ENCODE results near the gene CASK.

Gene CASK

DNA sequence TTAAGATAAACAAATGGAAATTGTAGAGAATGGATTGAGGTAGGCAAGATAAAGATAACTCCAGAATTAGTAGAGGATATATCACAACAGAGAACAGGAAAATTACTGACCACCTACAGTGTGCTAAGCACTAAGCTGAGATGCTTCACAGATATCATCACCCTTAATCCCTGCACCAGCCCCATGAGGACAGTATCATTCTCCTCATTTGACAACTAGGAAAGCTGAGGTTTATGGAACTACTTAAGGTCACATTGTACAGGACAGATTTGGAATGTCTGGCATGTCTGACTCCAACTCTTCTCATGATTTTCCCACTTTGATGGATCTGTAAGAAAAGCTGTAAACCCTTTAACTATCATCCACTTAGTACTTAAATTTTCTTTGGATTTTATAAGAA is 95.5 kb downstream of the CASK start:
- no peak for DNase-seq (ENCODE audit: low spot score)

DNA sequence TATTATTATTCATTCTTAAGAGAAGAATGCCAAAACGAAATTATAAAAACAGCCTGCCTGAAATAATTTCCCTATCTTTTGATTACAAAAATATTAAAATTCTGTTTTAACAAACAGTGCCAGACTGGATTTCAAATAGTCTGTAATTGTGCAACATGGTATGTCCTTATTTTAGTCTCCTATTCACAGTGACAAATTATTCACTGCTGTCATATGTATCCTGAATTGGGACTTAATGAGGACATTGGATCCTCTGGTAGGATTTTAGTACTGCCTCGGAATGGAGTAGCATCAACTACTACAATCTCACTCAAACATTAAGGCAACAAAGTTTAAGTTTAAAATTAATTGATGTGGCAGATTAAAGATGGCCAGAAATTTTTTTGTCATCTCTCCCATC is 97.6 kb downstream of the CASK start:
- DNase-seq (ENCODE audit: low spot score): no peak

DNA sequence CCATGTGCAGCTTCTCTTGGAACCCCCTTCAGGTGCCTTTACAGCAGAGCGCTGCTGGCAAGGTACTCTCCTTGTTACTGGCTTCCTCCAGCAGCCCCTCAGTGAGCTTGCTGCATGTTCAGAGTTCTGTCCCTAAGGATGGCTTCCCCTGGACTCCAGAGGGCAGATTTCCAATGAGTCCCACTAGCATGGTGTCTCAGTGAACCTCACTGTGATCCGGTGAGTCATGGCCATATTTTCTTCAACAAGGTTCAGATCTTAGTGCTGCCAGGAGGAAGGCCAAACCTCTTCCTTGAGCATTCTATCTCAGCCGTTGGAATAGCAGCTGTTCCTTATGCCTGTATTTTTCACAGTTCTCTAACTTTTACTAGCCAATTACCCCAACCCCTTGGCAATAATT is 98.8 kb downstream of the CASK start:
- no peak for DNase-seq (ENCODE audit: low spot score)

DNA sequence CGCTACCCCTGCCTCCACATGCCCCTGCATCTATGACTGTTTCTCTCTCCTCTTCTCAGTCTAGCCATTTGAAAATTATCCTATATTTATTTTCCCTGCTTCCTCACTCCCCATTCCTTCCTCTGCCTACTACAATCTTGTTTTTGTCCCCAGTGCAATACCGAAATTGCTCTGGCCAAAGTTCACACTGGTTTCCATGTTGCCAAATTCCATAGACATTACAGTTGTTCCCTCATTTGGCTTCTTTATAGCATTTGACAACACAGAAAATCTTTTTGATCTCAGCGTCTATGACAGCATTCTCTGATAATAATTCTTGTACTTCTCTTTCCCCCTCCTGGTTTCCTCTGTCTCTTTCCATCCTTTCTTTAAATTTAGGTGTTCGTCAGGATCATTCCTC is 100.0 kb downstream of the CASK start:
- no peak for DNase-seq (ENCODE audit: low spot score)

DNA sequence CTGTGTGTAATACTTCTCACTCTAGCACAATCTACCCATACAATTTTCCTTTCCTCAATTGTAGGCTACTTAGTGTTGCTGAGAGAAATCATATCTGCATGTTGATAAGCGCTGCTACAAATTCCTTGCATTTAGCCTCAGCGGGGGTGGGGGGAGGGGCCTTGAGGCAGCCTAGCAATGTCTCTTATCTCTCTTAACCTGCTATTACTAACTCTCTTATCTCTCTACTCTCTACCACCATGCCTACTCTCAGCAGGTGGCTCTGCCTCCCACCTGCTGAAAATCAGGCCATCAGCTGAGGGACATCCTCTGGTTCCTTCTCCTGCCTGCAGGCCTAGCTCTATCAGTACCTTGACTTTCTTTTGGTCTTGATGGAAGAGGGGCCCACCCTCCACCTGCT is 100.5 kb downstream of the CASK start:
- no peak for DNase-seq (ENCODE audit: low spot score)

DNA sequence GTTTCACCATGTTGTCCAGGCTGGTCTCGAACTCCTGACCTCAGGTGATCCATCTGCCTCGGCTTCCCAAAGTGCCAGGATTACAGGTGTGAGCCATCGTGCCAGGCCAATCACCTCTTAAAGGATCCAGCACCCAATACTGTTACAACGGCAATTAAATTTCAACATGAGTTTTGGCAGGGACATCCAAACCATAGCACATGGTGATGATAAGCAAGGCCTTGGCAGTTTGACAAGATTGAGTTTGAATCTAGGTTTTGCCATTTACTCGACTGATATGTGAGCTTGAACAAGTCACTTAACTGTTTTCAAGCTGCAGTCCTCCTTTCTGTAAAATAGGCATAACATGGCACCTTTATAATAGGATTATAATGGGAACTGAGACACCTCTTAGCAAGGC is 115.3 kb downstream of the CASK start:
- DNase-seq (ENCODE audit: low spot score): no peak

DNA sequence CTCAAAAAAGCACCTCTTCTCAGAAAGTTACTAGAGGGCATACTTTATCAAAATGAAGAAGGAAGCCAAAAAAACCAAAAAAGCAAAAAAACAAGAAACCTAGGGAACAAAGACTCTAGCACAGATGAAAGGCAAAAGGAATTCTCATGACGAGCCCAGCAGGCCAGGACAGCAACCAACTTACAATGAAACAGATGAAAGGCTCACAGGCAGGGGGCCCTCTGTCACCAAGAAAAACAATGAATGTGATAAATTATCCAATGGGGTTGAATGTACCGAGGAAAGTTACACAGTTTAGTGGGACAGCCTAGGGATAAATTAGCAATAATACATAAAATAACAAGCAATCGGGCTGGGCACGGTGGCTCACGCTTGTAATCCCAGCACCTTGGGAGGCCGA is 120.4 kb downstream of the CASK start:
- no peak for DNase-seq (ENCODE audit: low spot score)

DNA sequence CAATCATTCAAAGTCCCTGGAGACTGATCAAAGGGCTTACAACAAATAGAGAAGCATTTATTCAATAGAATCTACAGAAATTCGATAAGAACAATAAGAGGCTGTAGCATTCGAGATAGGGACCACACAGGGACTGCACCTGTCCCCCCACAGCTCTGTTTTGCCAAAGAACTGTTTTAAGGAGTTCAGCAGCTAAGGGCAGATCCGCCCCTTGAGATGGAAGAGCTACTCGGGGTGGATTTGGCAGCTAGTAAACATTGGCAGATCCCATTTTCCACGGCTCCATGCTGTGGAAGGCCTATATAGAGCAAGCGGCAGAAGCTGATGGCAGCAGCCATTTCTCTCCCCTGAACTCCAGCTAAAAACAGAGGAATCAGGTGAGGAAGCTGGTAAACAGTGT is 123.7 kb downstream of the CASK start:
- DNase-seq (ENCODE audit: low spot score): no peak

DNA sequence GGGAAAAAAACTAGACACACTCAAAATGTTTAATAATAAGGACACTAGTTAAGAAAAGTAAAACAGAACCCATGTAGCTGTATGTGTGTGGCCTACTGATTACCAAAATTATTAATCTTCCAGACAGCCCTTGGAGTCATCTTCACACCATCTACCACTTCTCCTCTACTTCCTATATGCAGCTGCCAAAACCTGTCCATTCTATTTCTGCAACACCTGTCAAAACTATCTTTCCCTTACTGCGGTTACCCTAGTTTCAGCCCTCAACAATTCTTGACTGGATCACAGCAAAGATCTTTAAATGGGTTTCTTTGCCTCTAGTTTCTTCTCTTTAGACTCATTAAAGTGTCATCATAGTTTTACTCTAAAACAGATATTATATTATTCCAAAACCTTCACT is 126.8 kb downstream of the CASK start:
- no peak for DNase-seq (ENCODE audit: low spot score)

DNA sequence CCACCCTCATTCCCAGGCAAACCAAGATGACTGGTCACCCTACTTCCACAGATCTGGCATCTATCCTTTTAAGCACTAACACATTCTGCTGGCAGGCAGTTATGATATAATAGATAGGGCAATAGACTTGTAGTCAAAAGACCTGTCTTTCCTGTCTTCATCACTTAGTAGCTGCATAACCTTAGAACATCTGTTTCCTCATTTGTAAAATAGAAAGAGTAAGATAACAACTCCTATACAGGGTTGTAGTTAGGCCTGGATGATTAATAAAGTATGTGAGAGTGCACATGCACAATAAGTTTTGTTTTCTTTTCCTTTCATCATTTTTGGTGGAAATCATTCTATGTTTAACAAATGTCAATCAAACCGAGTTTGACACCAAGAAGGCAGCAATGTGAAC is 127.3 kb downstream of the CASK start:
- no peak for DNase-seq (ENCODE audit: low spot score)

DNA sequence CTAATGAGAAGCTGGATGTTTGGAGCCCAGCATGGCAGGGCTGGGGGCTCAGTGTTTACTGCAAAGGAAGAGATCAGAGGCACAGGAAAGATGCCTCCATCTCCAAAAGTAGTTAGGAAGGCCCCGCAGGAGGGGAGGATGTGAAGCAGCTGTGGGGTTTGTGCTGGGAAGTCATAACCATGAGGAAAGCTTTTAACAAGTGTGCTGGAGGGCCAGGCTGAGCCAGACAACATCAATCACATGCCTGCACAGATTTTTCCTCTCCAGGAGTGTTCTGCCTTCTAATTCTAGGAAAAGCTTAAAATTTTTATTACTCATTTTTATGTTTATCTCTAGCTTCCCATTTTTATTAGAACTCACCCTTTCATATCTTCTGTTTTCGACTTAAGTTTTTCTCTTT is 134.0 kb downstream of the CASK start:
- DNase-seq (ENCODE audit: low spot score): no peak

DNA sequence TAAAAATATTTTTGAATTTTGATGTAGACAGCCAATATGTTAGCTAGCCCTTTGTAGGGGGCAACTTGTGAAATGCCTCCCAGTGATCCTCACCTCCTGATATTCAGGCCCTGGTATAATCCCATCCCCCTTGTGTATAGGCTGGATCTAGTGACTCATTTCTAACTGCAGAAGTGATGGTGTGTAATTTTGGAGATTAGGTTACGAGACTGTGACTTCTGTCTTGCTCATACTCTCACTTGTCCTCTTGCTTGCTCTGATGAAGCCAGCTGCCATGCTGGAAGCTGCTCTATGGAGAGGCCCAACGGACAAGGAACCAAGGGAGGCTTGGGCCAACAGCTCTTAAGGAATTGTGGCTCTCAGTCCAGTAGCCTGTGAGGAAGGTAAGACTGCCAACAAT is 137.7 kb downstream of the CASK start:
- DNase-seq (ENCODE audit: low spot score): no peak

DNA sequence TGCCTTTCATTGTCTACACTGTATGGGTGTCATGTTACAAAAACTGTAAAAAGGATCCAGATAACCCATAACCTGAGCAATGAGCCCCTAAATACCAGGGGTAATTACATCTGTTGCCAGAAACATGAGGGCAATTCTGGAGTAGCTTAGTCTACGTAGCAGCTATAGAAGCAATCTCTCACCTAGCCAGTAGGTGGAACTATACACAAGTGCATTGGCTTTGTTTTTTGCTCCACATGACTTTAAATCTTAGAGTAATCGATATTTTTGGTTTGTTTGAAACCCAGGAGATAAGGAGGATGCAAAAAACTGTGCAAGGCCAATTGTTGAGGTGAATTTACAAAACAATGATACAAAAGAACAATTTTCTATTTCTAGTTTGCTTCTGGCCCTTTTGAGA is 141.9 kb downstream of the CASK start:
- DNase-seq (ENCODE audit: low spot score): peak; percentile 26

DNA sequence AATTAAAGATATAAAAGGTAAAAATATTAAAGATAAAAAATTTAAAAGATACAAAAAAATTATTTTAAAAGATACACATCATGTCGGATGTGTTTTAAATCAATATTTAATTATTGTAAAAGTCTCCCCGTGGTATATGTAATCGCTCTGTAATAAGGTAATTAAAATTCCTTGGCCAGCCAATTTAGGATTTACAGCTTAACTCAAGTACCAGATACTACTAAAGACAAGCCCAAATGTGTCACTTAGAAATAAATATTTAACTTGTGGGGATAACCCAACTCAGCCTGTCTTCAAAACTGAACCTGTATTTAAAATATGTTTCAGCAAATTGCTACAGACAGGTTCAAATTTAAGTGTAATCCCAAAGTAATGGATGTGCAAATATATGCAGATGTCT is 143.4 kb downstream of the CASK start:
- DNase-seq (ENCODE audit: low spot score): no peak

DNA sequence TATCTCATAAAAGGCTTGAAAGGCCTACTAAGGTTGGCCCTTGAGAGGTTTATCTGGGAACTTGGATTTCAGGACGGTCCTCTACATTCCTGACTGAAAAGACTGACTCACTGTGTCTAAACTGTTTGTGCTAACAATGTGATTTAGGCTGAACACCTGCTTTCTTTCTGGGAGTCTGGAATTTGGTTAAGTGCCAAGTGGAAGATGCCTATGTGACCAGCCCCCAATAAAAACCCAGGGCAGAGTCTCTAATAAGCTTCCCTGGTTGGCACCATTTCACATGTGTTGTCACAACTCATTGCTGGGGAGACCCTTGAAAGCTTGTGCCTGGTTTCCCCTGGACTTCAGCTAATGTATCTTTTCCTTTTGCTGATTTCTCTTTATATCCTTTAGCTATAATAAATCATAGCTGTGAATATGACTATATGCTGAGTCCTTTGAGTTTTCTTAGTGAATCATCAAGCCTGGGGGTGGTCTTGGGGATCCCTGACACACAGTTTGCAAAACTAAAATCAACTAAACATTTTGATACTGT is 144.3 kb downstream of the CASK start:
- peak; percentile 16 for DNase-seq (ENCODE audit: low spot score)

DNA sequence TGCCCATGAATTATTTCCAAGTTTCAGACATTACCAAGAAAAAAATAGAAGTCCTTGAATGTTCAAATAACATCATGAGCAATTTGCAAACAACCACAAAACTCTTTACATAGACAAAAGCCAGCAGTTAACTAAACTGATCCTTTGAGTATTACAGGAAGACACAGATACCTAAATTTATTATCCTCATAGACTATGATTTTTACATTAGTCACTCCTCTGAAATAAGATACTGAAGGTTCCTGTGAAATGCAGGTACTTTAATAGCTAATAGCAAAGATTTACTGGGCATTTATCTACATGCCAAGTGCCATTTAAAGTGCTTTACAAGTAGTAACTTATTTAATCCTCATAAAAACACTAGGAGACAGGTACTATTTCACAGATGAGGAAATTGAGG is 161.7 kb downstream of the CASK start:
- no peak for DNase-seq (ENCODE audit: low spot score)

DNA sequence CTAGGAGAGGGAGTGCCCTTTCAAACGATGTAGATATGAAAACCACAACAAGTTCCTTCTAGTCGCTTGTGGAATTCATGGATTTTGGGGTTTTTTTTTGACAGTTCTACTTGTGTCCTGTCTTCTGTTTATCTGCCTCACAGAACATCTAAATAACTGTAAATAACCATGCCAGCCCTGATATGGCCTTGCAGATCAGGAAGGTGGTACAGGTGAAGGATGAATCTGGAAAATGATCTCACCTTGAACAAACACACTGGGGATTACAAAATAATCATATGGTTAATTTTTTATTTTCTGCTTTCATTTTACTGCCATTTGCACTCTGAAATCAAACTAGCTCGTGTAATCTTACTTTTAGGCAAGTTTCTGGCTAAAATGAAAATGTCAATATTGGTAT is 162.2 kb downstream of the CASK start:
- no peak for DNase-seq (ENCODE audit: low spot score)

DNA sequence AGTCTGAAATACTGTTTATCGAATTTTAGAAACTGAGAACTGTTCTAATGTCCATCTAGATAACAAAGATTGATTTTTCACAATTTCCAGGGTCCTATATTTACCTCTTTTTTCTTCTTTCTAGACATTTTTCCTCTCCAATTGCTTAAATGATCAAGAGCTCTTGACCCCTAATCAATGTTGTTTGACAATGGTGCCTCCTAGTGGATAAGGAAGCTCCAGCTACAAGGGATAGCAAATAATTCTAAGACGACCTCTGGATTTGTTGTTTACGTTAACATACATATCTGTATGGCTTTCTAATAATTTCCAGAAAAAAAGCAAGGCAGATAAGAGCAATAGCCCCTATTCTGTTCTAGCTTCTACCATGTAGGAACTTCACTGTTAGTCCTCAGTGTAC is 163.5 kb downstream of the CASK start:
- peak; percentile 24 for DNase-seq (ENCODE audit: low spot score)

DNA sequence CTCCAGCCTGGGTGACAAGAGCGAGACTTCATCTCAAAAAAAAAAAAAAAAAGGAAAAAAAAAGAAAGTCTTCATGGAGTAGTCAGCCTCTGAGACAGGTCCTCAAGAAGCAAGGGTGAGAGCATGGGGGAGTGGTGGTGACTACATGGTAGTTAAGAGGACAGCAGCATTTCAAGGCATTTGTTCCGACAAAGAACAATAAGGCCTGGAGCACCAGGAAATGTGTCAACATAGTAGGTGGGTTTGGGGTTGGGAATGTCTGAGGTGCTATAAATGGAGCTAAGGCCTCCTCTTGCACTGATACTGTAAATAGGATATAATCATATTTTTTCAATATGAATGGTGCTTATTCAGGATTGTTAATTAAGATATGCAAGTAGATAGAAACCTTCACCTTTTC is 165.0 kb downstream of the CASK start:
- peak; percentile 53 for DNase-seq (ENCODE audit: low spot score)

DNA sequence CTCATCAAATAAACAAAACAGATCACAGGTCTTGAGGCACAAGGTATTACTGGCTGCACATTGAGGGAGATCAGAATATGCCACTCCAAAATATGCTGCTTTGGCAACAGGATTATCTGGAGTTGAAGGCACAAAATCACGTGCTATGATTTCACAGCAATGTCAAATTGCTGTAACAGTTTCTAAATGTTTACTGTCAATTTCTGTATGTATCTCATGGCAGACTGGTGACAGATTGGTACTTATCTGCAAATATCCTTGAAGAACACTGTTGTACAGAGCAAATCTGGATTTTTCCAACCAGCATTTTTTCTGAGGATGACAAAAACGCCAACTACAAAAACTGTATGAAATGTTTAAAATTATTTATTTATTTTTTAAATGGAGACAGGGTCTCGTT is 172.6 kb downstream of the CASK start:
- DNase-seq (ENCODE audit: low spot score): no peak

DNA sequence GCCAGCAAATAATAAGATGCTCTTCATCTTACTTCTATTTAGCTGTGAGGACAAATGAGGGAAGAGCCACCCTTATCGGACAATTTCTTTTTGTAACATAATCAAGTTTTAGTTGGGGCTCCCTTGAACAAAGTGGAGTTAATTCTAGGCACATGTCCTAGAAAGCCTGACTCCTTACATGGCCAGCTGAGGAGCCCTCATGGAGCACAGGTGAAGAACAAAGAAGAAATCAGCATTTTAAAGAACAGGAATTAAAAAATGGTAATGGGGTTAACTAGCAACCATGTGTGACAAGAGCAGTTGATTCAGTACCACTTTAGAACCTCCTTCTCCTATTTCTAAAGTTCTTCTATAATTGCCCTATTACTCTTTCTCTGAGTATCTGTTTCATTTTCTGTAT is 183.5 kb downstream of the CASK start:
- no peak for DNase-seq (ENCODE audit: low spot score)

DNA sequence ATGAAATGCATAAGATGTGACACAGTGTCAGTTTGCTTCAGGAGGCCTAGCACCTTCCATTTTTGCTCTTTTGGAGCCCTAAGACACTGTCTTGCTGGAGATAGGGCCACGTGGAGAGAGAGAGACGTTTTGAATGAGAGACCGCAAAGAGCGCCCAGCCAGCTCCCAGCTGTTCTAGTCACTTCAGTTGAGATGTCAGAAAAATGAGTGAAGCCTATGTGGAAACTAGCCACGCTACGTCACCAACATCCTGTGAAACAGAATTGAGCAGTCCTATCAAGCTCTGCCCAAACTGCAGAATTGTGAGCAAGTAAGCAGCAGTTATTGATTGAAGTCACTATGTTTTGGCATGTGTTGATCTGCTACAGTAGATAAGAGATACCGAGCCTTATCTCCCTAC is 186.3 kb downstream of the CASK start:
- DNase-seq (ENCODE audit: low spot score): no peak

DNA sequence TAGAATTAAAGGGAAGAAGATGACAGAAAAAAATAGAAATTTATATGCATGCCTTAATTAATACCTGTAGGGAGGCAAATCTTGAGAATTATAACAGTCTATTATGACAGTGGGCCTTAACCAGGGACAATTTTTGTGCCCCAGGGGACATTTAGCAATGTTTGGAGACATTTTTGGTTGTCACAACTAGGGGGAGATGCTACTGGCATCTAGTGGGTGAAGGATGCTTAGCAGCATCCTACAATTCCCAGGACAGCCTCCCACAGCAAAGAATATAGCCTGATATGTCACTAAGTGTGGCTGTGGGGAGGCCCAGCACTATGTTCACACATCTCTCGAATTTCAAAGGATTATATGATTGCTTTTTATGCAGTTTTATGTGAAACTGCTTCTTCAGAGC is 188.8 kb downstream of the CASK start:
- DNase-seq (ENCODE audit: low spot score): peak; percentile 11

DNA sequence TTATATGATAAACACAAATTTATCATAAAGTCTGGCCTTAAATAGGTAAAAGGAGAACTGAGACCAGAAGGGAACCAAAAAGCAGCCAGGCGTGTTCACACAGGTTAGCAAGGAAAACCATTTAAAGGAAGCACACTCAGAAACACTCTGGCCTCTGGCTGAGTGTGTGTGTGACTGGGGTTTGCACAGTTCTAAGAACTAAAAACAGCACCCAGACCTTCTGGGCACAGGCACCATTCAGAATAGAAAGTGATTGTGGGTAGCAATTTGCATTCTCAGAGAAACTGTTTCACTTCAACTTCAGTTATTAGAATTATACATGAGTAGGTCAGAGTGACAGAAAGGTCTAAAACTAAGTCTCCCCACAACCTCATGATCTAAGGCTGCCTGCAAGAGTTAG is 189.4 kb downstream of the CASK start:
- no peak for DNase-seq (ENCODE audit: low spot score)

DNA sequence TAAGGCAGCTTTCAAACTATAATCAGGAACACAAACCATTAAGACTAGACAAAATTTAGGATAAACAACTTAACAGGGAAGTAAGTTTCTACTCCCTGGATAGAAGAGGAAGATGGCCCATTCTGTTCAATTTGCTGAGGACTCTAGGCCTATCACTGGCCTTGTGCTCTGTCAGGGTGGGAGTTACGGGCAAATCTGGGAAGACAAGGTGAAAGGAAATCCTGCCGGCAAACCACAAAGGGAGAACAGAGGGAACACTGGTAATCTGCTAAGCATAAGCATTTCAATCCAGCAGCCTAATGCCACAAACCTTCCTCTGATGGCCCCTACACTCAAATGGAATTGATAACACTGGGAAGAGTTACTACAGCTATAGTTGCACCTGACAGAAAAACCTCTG is 191.1 kb downstream of the CASK start:
- no peak for DNase-seq (ENCODE audit: low spot score)

Data from kidney capillary endothelial cell (primary cell).